IMR-90 (cell line): Measurements from ENCODE around the gene RBFOX2. TPM values are rescaled to one million over a fixed set of nuclear protein-coding genes. Genes with fewer than 3 reads are reported as not detected.
"Not testable (repeated sequence)": the region's sequence is repeated elsewhere in the genome, so short reads cannot be mapped to it uniquely, and the experiment has no call there.

ENCODE experiments used
- ATAC-seq: fragments of 200-7000 bp; cut with Tn5 transposase; 2 replicates; pipeline ENCODE4 v1.9.1; 2020; ENCODE audit warnings: low read depth, mild to moderate bottlenecking, moderate library complexity
- BruUV-seq: library from RNA; stranded (reverse); fragments of 400-500 nt; replicated peaks from 2 replicates; lab custom pipeline; 2021; lab: Mats Ljungman, UMichigan
- CTCF ChIA-PET: fragments of 300-600 bp; formaldehyde crosslinking; extraction: SDS; loops from one replicate; lab custom pipeline; 2021; ENCODE audit warnings: antibody characterized with exemption; lab: Yijun Ruan, JAX
- POLR2A ChIA-PET: fragments of 300-600 bp; sonication (Branson Sonifier 250); formaldehyde crosslinking; loops from one replicate; lab custom pipeline; 2022; ENCODE audit warnings: antibody characterized with exemption; ENCODE audit not compliant: unreplicated experiment; lab: Charles Lee
- DNase-seq: peaks from one replicate; pipeline ENCODE4 v3.0.0; 2013
- H2AFZ ChIP-seq: replicated peaks from 2 replicates; pipeline ENCODE3; 2013; ENCODE audit warnings: low read length, mild to moderate bottlenecking; ENCODE audit not compliant: poor library complexity
- H2AK5ac ChIP-seq: 2 replicates; pipeline ENCODE4 v1.6.1; 2013; ENCODE audit warnings: low read depth, low read length, inconsistent platforms
- H2AK9ac ChIP-seq: replicated peaks from 2 replicates; pipeline ENCODE3; 2013; ENCODE audit warnings: mild to moderate bottlenecking, low read depth, low read length, moderate library complexity; ENCODE audit not compliant: poor library complexity
- H2BK120ac ChIP-seq: 2 replicates; pipeline ENCODE4 v1.6.1; 2013; ENCODE audit warnings: low read depth, low read length, inconsistent platforms
- H2BK15ac ChIP-seq: 3 replicates; pipeline ENCODE4 v1.6.1; 2013; ENCODE audit warnings: low read depth, low read length, inconsistent platforms
- H2BK20ac ChIP-seq: 2 replicates; pipeline ENCODE4 v1.6.1; 2013; ENCODE audit warnings: low read depth, mild to moderate bottlenecking, inconsistent platforms, low read length, moderate library complexity
- H2BK5ac ChIP-seq: 2 replicates; pipeline ENCODE4 v1.6.1; 2013; ENCODE audit warnings: mild to moderate bottlenecking, low read depth, low read length, inconsistent platforms; ENCODE audit not compliant: poor library complexity, severe bottlenecking
- H3K14ac ChIP-seq: replicated peaks from 2 replicates; pipeline ENCODE4 v1.6.1; 2013; ENCODE audit warnings: low read depth, low read length, inconsistent platforms
- H3K18ac ChIP-seq: 2 replicates; pipeline ENCODE4 v1.6.1; 2013; ENCODE audit warnings: low read depth, low read length, control low read depth
- H3K23ac ChIP-seq: 2 replicates; pipeline ENCODE4 v1.6.1; 2013; ENCODE audit warnings: low read depth, low read length, inconsistent platforms
- H3K27ac ChIP-seq: 2 replicates; pipeline ENCODE4 v1.5.1; 2013; ENCODE audit warnings: mild to moderate bottlenecking, control low read depth, low read length; ENCODE audit not compliant: insufficient read depth
- H3K27me3 ChIP-seq: 2 replicates; pipeline ENCODE4 v1.6.1; 2013; ENCODE audit warnings: low read length; ENCODE audit not compliant: control insufficient read depth, insufficient read depth
- H3K36me3 ChIP-seq: 2 replicates; pipeline ENCODE4 v1.6.1; 2013; ENCODE audit warnings: low read length, mixed read lengths; ENCODE audit not compliant: control insufficient read depth, insufficient read depth
- H3K4ac ChIP-seq: 2 replicates; pipeline ENCODE4 v1.6.1; 2013; ENCODE audit warnings: low read depth, low read length, inconsistent platforms
- H3K4me1 ChIP-seq: 2 replicates; pipeline ENCODE4 v1.6.1; 2013; ENCODE audit warnings: low read length, mixed read lengths; ENCODE audit not compliant: control insufficient read depth, insufficient read depth
- H3K4me2 ChIP-seq: 2 replicates; pipeline ENCODE4 v1.6.1; 2013; ENCODE audit warnings: low read depth, mild to moderate bottlenecking, control low read depth, low read length, moderate library complexity
- H3K4me3 ChIP-seq: 2 replicates; pipeline ENCODE4 v1.5.1; 2013; ENCODE audit warnings: low read depth, mild to moderate bottlenecking, control low read depth, low read length, moderate library complexity; ENCODE audit not compliant: insufficient read depth
- H3K56ac ChIP-seq: 2 replicates; pipeline ENCODE4 v1.6.1; 2013; ENCODE audit warnings: low read length, inconsistent platforms; ENCODE audit not compliant: insufficient read depth; ENCODE audit errors: extremely low read depth
- H3K79me1 ChIP-seq, 2 experiments: 2 replicates each; pipeline ENCODE4 v1.6.1; 2013; ENCODE audit warnings: low read length in 2 of 2, inconsistent platforms in 1 of 2, low read depth in 1 of 2
- H3K9ac ChIP-seq: 2 replicates; pipeline ENCODE4 v1.6.1; 2013; ENCODE audit warnings: low read depth, low read length, control low read depth
- H3K9me1 ChIP-seq: 2 replicates; pipeline ENCODE4 v1.6.1; 2013; ENCODE audit warnings: low read length, inconsistent platforms; ENCODE audit not compliant: insufficient read depth
- H3K9me3 ChIP-seq: 2 replicates; pipeline ENCODE4 v1.6.1; 2013; ENCODE audit warnings: low read length; ENCODE audit not compliant: control insufficient read depth, insufficient read depth
- H4K20me1 ChIP-seq: 2 replicates; pipeline ENCODE4 v1.6.1; 2013; ENCODE audit warnings: low read length, inconsistent platforms; ENCODE audit not compliant: insufficient read depth
- H4K5ac ChIP-seq: 2 replicates; pipeline ENCODE4 v1.6.1; 2013; ENCODE audit warnings: mild to moderate bottlenecking, low read depth, low read length, control low read depth
- H4K8ac ChIP-seq, 2 experiments: 2 replicates each; pipeline ENCODE4 v1.6.1; 2013; ENCODE audit warnings: low read depth in 2 of 2, low read length in 2 of 2, control low read depth in 1 of 2, inconsistent platforms in 1 of 2
- H4K91ac ChIP-seq: 2 replicates; pipeline ENCODE4 v1.6.1; 2013; ENCODE audit warnings: low read depth, low read length, inconsistent platforms; ENCODE audit not compliant: insufficient read depth
- MAFK ChIP-seq: IDR thresholded peaks from 2 replicates; pipeline ENCODE4 v1.6.1; 2012; ENCODE audit warnings: low read depth, low read length, improper control_type of control experiment
- RAD21 ChIP-seq: IDR thresholded peaks from 2 replicates; pipeline ENCODE4 v1.6.1; 2012; ENCODE audit warnings: low read length, improper control_type of control experiment
- WGBS, 2 experiments: methylation state at CpG; one replicate each; pipeline versions ENCODE4 v1.1.5 to v1.1.7; 2013; ENCODE audit warnings: missing lambda C conversion rate in 2 of 2; ENCODE audit not compliant: insufficient read length in 1 of 2; ENCODE audit errors: extremely low coverage in 2 of 2; 5-methylcytosine and 5-hydroxymethylcytosine counted together
- dilution Hi-C: fragments of 300-500 bp; cut with HindIII; formaldehyde crosslinking; loops from one replicate; pipeline ENCODE4 v1.14.3; 2018; ENCODE audit warnings: low sequenced_read_pairs; ENCODE audit not compliant: unreplicated experiment
- in situ Hi-C: fragments of 300-500 bp; cut with MboI; formaldehyde crosslinking; loops from 3 replicates; pipeline ENCODE4 v1.14.3; 2019; ENCODE audit warnings: low sequenced_read_pairs, inconsistent platforms, mixed read lengths
- intact Hi-C: fragments of 100-400 bp; cut with micrococcal nuclease; formaldehyde crosslinking; loops from 2 replicates; pipeline ENCODE4 v1.10.0; 2022
- polyA plus RNA-seq, 3 experiments: library from polyadenylated mRNA; depleted of rRNA; stranded (reverse); fragments of >200 nt; gene quantifications; 2 replicates each; pipeline ENCODE4 v1.2.3, GENCODE V29; 2012; ENCODE audit warnings: low replicate concordance in 1 of 3
- total RNA-seq: library from RNA; depleted of rRNA; stranded (reverse); fragments of >200 nt; gene quantifications from 2 replicates; pipeline ENCODE4 v1.2.3, GENCODE V29; 2012

The RBFOX2 gene
- total and polyA plus RNA-seq, 2 of the 4 experiments (the other 2 are of a cell fraction), result 146 to 178 TPM

GRCh38 chr22:35703861-35704584 is 324.6 kb downstream of the RBFOX2 start (continued):
- TF ChIP-seq MAFK (no peak), RAD21 (no peak)

DNA sequence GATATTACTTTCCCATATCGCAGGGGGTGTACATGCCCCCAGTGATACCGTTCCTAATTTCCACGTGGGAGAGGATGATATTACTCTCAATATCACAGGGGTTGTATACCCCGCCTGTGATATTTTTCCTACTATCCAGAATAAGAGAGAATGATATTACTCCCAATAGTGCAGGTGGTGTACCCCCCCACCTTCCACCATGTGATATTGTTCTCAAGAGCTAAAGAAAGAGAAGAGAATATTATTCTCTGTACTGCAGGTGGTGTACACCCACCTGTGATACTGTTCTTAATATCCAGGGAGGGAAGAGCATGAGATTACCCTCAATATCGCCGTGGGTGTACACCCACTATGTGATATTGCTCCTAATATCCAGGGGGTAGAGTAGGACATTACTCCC is 328.8 kb downstream of the RBFOX2 start:
- H2BK5ac ChIP-seq, H4K91ac ChIP-seq, dilution Hi-C loops, intact Hi-C loops, H3K18ac ChIP-seq, H2BK120ac ChIP-seq, H3K14ac ChIP-seq, H4K20me1 ChIP-seq, CTCF ChIA-PET, H3K27me3 ChIP-seq, H3K27ac ChIP-seq, H2BK15ac ChIP-seq, POLR2A ChIA-PET, H3K56ac ChIP-seq, H3K23ac ChIP-seq, H4K8ac ChIP-seq, H3K4me3 ChIP-seq, H3K9me3 ChIP-seq, H3K9ac ChIP-seq, H3K9me1 ChIP-seq, H2AK9ac ChIP-seq, H3K4ac ChIP-seq, BruUV-seq, H2BK20ac ChIP-seq, H3K36me3 ChIP-seq, H2AK5ac ChIP-seq, H2AFZ ChIP-seq, in situ Hi-C loops, H3K4me2 ChIP-seq, ATAC-seq, DNase-seq, H3K79me1 ChIP-seq, H4K5ac ChIP-seq: not testable (repeated sequence)
- no CpG with 5 or more reads among the region's 6 CpGs for WGBS, 2 experiments
- H3K4me1 ChIP-seq, result peaks cover 11% of the 10 kb centered on the region
